ENCODE data around the gene METTL21C. TPM values are rescaled to one million over a fixed set of nuclear protein-coding genes. Genes with fewer than 3 reads are reported as not detected.

METTL21C gene
- total RNA-seq, 3 donors from 2014 or later: not detected

DNA sequence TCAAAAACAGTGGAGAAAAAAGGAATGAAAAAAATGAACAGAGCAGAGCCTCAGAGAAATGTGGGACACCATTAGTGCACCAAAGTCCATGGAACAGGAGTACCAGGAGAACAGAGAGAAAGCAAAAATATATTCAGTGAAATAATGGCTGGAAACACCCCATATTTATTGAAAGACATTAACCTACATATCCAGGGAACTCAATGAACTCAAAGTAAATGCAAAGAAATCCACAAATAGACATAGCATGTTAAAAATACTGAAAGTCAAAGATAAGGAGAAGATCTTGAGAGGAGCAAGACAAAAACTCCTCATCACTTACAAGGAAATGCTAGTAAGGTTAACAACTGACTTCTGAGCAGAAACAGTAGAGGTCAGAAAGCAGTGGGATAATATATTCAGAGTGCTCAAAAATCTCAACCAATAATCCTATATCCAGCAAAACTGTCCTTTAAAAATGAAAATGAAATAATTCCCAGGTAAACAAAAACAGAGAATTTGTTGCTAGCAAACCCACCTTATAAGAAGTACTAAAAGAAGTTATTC is 35.6 kb downstream of the METTL21C start:
- no peak overlapping the region for H3K4me3 Mint-ChIP-seq
- peaks cover 46% of the 10 kb centered on the region for H3K36me3 Mint-ChIP-seq (ENCODE audit: insufficient read depth)
- H3K9me3 Mint-ChIP-seq: no peaks in the 10 kb centered on the region
- H3K4me1 Mint-ChIP-seq (ENCODE audit: low read depth): peaks cover 2% of the 10 kb centered on the region
- H3K27me3 Mint-ChIP-seq (ENCODE audit: low read depth): no peaks in the 10 kb centered on the region
- no peak for ATAC-seq
- no peak for DNase-seq

- ATAC-seq (no peak), DNase-seq (no peak)
- peaks cover 41% of the 10 kb centered on the region for H3K36me3 Mint-ChIP-seq (ENCODE audit: insufficient read depth)
- H3K4me3 Mint-ChIP-seq: no peak overlapping the region
- peaks cover 2% of the 10 kb centered on the region for H3K4me1 Mint-ChIP-seq (ENCODE audit: low read depth)
- H3K27me3 Mint-ChIP-seq (ENCODE audit: low read depth): no peaks in the 10 kb centered on the region
- no peaks in the 10 kb centered on the region for H3K9me3 Mint-ChIP-seq
Observed at GRCh38 chr13:102658660-102659059, 36.2 kb downstream of the METTL21C start.

- peaks cover 42% of the 10 kb centered on the region for H3K36me3 Mint-ChIP-seq (ENCODE audit: insufficient read depth)
- H3K4me3 Mint-ChIP-seq: no peak overlapping the region
- DNase-seq (no peak), ATAC-seq (no peak)
- no peaks in the 10 kb centered on the region for H3K27me3 Mint-ChIP-seq (ENCODE audit: low read depth)
- no peaks in the 10 kb centered on the region for H3K9me3 Mint-ChIP-seq
- peaks cover 2% of the 10 kb centered on the region for H3K4me1 Mint-ChIP-seq (ENCODE audit: low read depth)
Observed at GRCh38 chr13:102657630-102658029, 37.2 kb downstream of the METTL21C start.

DNA sequence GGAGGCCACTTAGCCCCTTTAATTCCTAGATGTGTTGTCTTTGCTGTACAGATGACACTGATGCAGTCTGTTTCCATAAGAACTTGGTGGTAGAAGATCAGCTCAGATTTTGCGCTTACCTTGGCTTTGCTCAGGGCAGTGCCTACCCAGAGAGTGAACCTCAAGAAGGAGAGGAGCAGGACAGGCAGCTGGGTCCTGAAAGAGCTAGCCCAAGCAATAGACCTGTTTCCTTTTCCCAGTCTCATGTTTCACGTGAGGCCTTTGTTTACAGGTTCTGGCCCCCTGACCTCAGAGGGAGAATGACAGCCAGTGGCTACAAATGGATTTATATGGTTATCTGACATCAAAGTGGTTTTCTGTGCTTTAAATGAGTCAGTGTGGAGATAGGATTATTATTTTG is 40.1 kb downstream of the METTL21C start:
- Mint-ChIP-seq H3K27me3 (ENCODE audit: low read depth) (no peaks in the 10 kb centered on the region), H3K36me3 (ENCODE audit: insufficient read depth) (peaks cover 31% of the 10 kb centered on the region), H3K4me1 (ENCODE audit: low read depth) (no peaks in the 10 kb centered on the region), H3K9me3 (no peaks in the 10 kb centered on the region), H3K4me3 (no peak overlapping the region)
- DNase-seq (no peak), ATAC-seq (no peak)

- no peak overlapping the region for H3K4me3 Mint-ChIP-seq
Observed at GRCh38 chr13:102651892-102652291, 43.0 kb downstream of the METTL21C start.

GRCh38 chr13:102651392-102651791 is 43.5 kb downstream of the METTL21C start:
- H3K9me3 Mint-ChIP-seq: no peaks in the 10 kb centered on the region
- ATAC-seq: no peak
- no peak overlapping the region for H3K4me3 Mint-ChIP-seq
- peaks cover 24% of the 10 kb centered on the region for H3K36me3 Mint-ChIP-seq (ENCODE audit: insufficient read depth)
- peaks cover 7% of the 10 kb centered on the region for H3K4me1 Mint-ChIP-seq (ENCODE audit: low read depth)
- no peaks in the 10 kb centered on the region for H3K27me3 Mint-ChIP-seq (ENCODE audit: low read depth)
- no peak for DNase-seq

More at GRCh38 chr13:102651892-102652291, 43.0 kb downstream of the METTL21C start:
- Mint-ChIP-seq H3K27me3 (ENCODE audit: low read depth) (no peaks in the 10 kb centered on the region), H3K4me1 (ENCODE audit: low read depth) (peaks cover 5% of the 10 kb centered on the region), H3K36me3 (ENCODE audit: insufficient read depth) (peaks cover 22% of the 10 kb centered on the region), H3K9me3 (no peaks in the 10 kb centered on the region)
- DNase-seq (no peak), ATAC-seq (no peak)

- H3K4me1 Mint-ChIP-seq (ENCODE audit: low read depth): peaks cover 7% of the 10 kb centered on the region
- ATAC-seq: no peak
- H3K9me3 Mint-ChIP-seq: no peaks in the 10 kb centered on the region
- no peak overlapping the region for H3K4me3 Mint-ChIP-seq
- no peaks in the 10 kb centered on the region for H3K27me3 Mint-ChIP-seq (ENCODE audit: low read depth)
- no peak for DNase-seq
- H3K36me3 Mint-ChIP-seq (ENCODE audit: insufficient read depth): peaks cover 28% of the 10 kb centered on the region
Observed at GRCh38 chr13:102650444-102650843, 44.4 kb downstream of the METTL21C start.

DNA sequence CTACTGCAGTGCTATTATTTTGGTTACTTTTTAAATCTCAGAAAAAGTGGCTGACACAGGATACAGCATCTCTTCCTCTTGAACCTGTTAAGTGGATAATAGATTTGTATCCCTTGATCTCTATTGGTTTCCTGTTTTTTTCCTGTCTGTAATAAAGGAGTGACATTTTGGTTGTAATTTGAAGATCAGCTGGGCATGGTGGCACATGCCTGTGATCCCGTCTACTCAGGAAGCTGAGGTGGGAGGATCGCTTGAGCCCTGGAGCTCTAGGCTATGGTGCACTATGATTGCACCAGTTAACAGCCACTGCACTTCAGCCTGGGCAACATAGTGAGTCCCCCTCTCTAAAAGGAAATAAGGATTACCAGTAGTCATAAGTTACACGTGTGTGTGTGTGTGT is 46.8 kb downstream of the METTL21C start:
- DNase-seq (no peak), ATAC-seq (no peak)
- no peak overlapping the region for H3K4me3 Mint-ChIP-seq
- no peaks in the 10 kb centered on the region for H3K9me3 Mint-ChIP-seq
- no peaks in the 10 kb centered on the region for H3K27me3 Mint-ChIP-seq (ENCODE audit: low read depth)
- peaks cover 10% of the 10 kb centered on the region for H3K4me1 Mint-ChIP-seq (ENCODE audit: low read depth)
- H3K36me3 Mint-ChIP-seq (ENCODE audit: insufficient read depth): peaks cover 37% of the 10 kb centered on the region

DNA sequence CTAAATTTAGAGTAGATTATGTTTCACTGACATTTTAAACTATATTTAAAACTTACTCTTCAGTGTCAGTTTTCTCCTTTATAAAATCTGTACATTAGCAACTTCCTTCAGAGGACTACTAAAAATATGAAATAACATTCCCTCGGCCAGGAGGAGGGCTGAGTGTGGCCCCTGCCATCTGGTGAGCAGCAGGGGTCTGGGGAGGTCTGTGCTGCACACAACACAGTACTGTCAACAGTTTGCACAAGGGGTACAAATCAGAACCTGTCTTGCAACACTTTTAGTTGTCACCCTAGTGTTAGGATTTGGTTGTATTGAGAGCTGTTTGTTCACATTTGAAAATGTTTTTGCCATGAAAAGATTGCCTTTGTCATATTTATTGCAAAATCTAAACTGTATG is 49.1 kb downstream of the METTL21C start:
- DNase-seq (no peak), ATAC-seq (no peak)
- Mint-ChIP-seq H3K36me3 (ENCODE audit: insufficient read depth) (peaks cover 40% of the 10 kb centered on the region), H3K4me1 (ENCODE audit: low read depth) (peaks cover 10% of the 10 kb centered on the region), H3K4me3 (no peak overlapping the region), H3K27me3 (ENCODE audit: low read depth) (no peaks in the 10 kb centered on the region), H3K9me3 (no peaks in the 10 kb centered on the region)

DNA sequence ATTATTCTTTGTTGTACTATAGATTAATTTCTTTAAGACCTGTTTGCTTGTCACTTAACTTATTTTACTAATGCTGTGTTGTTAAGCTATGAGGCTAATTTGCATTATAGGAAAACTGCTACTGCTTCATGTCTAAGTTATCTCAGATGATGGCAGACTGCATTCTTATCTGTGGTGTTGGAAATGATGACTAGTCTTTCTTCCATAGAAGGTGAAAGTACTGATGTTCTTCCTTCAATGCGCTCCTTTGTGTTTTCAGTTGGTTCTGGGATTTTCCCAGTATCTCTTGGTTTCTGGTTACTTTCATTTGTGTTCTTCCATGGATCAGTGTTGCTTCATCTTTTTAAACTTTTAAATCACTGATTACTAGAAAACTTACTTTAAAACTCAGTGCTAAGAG is 51.2 kb downstream of the METTL21C start:
- H3K36me3 Mint-ChIP-seq (ENCODE audit: insufficient read depth): peaks cover 40% of the 10 kb centered on the region
- ATAC-seq: no peak

GRCh38 chr13:102642475-102642874 is 52.4 kb downstream of the METTL21C start:
- Mint-ChIP-seq H3K9me3 (no peaks in the 10 kb centered on the region), H3K4me3 (no peak overlapping the region), H3K27me3 (ENCODE audit: low read depth) (no peaks in the 10 kb centered on the region), H3K4me1 (ENCODE audit: low read depth) (peaks cover 7% of the 10 kb centered on the region), H3K36me3 (ENCODE audit: insufficient read depth) (peaks cover 44% of the 10 kb centered on the region)
- DNase-seq (no peak), ATAC-seq (no peak)

More for the DNA sequence above, 51.2 kb downstream of the METTL21C start:
- DNase-seq: no peak
- Mint-ChIP-seq H3K4me1 (ENCODE audit: low read depth) (peaks cover 10% of the 10 kb centered on the region), H3K27me3 (ENCODE audit: low read depth) (no peaks in the 10 kb centered on the region), H3K4me3 (no peak overlapping the region), H3K9me3 (no peaks in the 10 kb centered on the region)

DNA sequence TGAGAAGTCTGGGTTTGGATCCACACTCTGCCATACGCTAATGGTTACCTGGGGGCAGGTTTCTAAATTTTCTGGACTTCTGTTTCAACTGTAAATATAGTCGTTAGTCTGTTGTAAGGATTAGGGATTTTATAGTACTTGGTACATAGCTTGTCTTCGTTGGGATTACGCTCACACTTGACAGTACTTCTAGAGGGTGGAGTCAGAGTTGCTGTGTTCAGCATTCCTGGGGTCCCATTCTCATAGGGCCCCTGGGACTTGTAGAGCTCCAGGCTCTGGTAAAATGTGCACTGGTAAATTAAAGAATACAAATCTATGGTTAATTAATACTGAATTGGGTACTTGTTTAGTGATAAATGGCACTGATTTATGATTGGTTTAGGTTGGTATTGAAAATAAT is 52.8 kb downstream of the METTL21C start:
- DNase-seq (no peak), ATAC-seq (no peak)
- Mint-ChIP-seq H3K9me3 (no peaks in the 10 kb centered on the region), H3K4me3 (no peak overlapping the region), H3K36me3 (ENCODE audit: insufficient read depth) (peaks cover 48% of the 10 kb centered on the region), H3K27me3 (ENCODE audit: low read depth) (no peaks in the 10 kb centered on the region), H3K4me1 (ENCODE audit: low read depth) (peaks cover 5% of the 10 kb centered on the region)

DNA sequence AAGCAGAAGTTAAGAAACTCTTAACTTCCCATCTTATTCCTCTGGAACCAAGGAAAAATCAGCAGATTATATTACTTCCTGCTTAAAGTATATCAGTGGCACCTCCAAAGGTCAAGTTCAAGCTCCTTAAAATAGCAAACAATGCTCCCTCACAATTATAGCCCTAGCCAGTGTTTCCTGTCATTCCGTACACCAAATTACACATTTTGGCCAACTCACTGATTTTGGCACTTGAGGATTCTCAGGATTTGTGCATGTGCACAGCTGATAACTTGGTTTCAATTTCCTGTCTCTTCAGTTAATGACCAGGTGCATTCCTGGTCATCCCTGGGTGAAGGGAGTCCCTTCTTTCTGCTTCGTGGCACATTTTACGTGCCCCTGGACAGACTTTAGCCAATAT is 56.1 kb downstream of the METTL21C start:
- Mint-ChIP-seq H3K9me3 (no peaks in the 10 kb centered on the region), H3K27me3 (ENCODE audit: low read depth) (no peaks in the 10 kb centered on the region), H3K4me3 (no peak overlapping the region), H3K4me1 (ENCODE audit: low read depth) (peaks cover 2% of the 10 kb centered on the region), H3K36me3 (ENCODE audit: insufficient read depth) (peaks cover 64% of the 10 kb centered on the region)
- no peak for ATAC-seq
- no peak for DNase-seq

All from activated T-cell treated with anti-CD3 and anti-CD28 coated beads, Interleukin-2, amount 50 U/mL, for 4 hours (primary cell).